ENCODE data around the gene EXOC7. TPM values are rescaled to one million over a fixed set of nuclear protein-coding genes. Genes with fewer than 3 reads are reported as not detected.

EXOC7 gene
- total RNA-seq, 4 donors from 2014 or later: 88.0 to 143 (median 105) TPM

DNA sequence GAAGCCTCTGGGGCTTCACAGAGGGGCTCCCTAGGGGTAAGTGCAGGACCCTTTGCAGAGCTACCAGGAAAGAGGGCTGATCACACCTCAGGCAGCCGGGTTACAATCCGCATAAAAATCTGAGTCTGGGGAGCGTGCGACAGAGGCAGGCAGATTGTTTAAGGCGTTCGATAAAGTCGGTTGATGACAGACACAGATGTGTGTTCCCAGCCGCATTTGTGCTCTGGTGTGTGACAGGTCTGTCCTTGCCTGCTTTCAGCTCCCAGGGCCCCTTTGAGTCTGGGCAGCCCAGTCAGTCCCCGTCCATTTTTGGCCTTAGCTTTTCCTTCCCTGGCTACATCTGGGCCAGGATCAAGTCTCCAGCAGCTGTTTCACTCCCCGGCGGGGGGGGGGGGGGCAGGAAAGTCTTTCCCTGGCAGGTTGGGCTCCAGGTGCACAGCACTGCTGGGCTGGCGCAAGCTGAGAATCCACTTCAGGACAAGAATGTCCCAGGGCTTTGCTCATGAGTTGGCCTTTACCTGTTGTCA, 25.9 kb downstream of the EXOC7 start:
- Histone ChIP-seq H3K36me3 (no peaks in the 10 kb centered on the region), H3K27ac (no peak overlapping the region), H3K9me3 (no peaks in the 10 kb centered on the region), H3K4me3 (no peak overlapping the region), H3K4me1 (peaks cover 18 to 38% (median 33%) of the 10 kb centered on the region in 4 donors), H3K27me3 (peaks cover 73% of the 10 kb centered on the region)
- WGBS, 2 donors (ENCODE audit: low coverage in 1 of 2): 23 to 24% methylated on average over 6 to 12 of the region's 12 CpGs
- intact Hi-C loops (cut with DNase I; ENCODE audit: low total_unique reads): loop anchor here (10.0 kb wide), 1 partner anchor 63 kb away; no protein-coding TSS in a partner anchor
- in situ Hi-C loops (cut with MboI; ENCODE audit: low pct_ligation_motif_present in 1 of 4, low pct_unique_long_range_greater_than_20kb in 1 of 4, low sequenced_read_pairs in 3 of 4): no loop called here
- TF ChIP-seq, protein P1, sequence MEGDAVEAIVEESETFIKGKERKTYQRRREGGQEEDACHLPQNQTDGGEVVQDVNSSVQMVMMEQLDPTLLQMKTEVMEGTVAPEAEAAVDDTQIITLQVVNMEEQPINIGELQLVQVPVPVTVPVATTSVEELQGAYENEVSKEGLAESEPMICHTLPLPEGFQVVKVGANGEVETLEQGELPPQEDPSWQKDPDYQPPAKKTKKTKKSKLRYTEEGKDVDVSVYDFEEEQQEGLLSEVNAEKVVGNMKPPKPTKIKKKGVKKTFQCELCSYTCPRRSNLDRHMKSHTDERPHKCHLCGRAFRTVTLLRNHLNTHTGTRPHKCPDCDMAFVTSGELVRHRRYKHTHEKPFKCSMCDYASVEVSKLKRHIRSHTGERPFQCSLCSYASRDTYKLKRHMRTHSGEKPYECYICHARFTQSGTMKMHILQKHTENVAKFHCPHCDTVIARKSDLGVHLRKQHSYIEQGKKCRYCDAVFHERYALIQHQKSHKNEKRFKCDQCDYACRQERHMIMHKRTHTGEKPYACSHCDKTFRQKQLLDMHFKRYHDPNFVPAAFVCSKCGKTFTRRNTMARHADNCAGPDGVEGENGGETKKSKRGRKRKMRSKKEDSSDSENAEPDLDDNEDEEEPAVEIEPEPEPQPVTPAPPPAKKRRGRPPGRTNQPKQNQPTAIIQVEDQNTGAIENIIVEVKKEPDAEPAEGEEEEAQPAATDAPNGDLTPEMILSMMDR (IDR thresholded peaks at IDR 0.05): no peak
- TF ChIP-seq EP300 (IDR thresholded peaks at IDR 0.05; ENCODE audit: low read depth) (no peak), POLR2A (IDR thresholded peaks at IDR 0.05) (no peak), POLR2AphosphoS5 (IDR thresholded peaks at IDR 0.05) (no peak)
- DNase-seq: no peak

DNA sequence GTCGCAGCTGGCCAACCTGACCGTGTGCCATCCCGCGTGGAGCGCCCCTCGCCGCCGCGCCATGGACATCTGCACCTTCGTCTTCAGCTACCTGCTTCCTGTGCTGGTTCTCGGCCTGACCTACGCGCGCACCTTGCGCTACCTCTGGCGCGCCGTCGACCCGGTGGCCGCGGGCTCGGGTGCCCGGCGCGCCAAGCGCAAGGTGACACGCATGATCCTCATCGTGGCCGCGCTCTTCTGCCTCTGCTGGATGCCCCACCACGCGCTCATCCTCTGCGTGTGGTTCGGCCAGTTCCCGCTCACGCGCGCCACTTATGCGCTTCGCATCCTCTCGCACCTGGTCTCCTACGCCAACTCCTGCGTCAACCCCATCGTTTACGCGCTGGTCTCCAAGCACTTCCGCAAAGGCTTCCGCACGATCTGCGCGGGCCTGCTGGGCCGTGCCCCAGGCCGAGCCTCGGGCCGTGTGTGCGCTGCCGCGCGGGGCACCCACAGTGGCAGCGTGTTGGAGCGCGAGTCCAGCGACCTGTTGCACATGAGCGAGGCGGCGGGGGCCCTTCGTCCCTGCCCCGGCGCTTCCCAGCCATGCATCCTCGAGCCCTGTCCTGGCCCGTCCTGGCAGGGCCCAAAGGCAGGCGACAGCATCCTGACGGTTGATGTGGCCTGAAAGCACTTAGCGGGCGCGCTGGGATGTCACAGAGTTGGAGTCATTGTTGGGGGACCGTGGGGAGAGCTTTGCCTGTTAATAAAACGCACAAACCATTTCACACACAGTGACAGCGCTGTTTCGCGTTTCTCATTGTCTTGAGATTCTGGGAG, 26.6 kb downstream of the EXOC7 start:
- peak overlapping the region in 1 of 4 donors; percentile 6 for H3K4me3 ChIP-seq
- in situ Hi-C loops (cut with MboI; ENCODE audit: low pct_ligation_motif_present in 1 of 4, low pct_unique_long_range_greater_than_20kb in 1 of 4, low sequenced_read_pairs in 3 of 4) (no loop called here), intact Hi-C loops (cut with DNase I; ENCODE audit: low total_unique reads) (loop anchor here (10.0 kb wide), 1 partner anchor 62 kb away; no protein-coding TSS in a partner anchor)
- peaks cover 18 to 38% (median 33%) of the 10 kb centered on the region in 4 donors for H3K4me1 ChIP-seq
- H3K27me3 ChIP-seq: peaks cover 73% of the 10 kb centered on the region
- no peaks in the 10 kb centered on the region for H3K9me3 ChIP-seq
- 0 to 9% methylated on average over 1 to 79 of the region's 82 CpGs for WGBS, 2 donors (ENCODE audit: low coverage in 1 of 2)
- no peak for DNase-seq
- no peak for TF ChIP-seq POLR2AphosphoS5 (IDR thresholded peaks at IDR 0.05)
- H3K27ac ChIP-seq: no peak overlapping the region
- H3K36me3 ChIP-seq: no peaks in the 10 kb centered on the region

DNA sequence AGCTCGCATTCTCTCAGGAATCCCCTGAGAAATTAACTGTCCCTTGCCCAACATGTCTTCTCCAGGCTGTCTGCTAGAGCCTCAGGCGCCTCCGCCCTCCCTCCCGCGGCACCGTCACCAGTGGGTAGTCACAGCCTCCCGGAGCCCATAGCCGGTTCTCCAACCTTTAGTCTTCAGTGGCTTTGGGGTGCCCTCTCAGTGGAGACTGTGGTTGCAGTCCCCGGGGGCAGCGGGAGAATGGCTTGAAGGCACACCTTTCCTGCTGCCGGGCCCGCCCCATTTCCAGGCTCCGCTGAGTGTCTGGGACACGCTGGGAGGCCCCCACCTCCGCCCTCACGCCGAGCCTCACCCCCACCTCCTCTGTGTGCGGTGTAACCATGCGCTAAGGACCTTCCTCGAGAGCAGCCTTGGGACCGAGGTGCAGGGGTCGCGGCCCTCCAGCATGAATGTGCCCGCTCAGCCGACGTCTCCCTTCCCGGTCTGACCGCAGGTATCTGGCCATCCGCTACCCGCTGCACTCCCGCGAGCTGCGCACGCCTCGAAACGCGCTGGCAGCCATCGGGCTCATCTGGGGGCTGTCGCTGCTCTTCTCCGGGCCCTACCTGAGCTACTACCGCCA, 27.3 kb downstream of the EXOC7 start:
- 9% methylated on average over 41 of the region's 41 CpGs; no CpG with 5 or more reads in 1 of the 2 donors for WGBS, 2 donors (ENCODE audit: low coverage in 1 of 2)
- DNase-seq: no peak
- Histone ChIP-seq H3K27ac (no peak overlapping the region), H3K4me1 (peaks cover 22 to 42% (median 37%) of the 10 kb centered on the region in 4 donors), H3K4me3 (peak overlapping the region in 2 of 4 donors; percentile 6 to 13), H3K9me3 (no peaks in the 10 kb centered on the region), H3K36me3 (no peaks in the 10 kb centered on the region), H3K27me3 (peaks cover 73% of the 10 kb centered on the region)
- in situ Hi-C loops (cut with MboI; ENCODE audit: low pct_ligation_motif_present in 1 of 4, low pct_unique_long_range_greater_than_20kb in 1 of 4, low sequenced_read_pairs in 3 of 4) (no loop called here), intact Hi-C loops (cut with DNase I; ENCODE audit: low total_unique reads) (loop anchor here (10.0 kb wide), 1 partner anchor 61 kb away; no protein-coding TSS in a partner anchor)
- TF ChIP-seq, protein P1 (IDR thresholded peaks at IDR 0.05): no peak
- TF ChIP-seq POLR2A (IDR thresholded peaks at IDR 0.05): no peak
- TF ChIP-seq EP300 (IDR thresholded peaks at IDR 0.05; ENCODE audit: low read depth): no peak

DNA sequence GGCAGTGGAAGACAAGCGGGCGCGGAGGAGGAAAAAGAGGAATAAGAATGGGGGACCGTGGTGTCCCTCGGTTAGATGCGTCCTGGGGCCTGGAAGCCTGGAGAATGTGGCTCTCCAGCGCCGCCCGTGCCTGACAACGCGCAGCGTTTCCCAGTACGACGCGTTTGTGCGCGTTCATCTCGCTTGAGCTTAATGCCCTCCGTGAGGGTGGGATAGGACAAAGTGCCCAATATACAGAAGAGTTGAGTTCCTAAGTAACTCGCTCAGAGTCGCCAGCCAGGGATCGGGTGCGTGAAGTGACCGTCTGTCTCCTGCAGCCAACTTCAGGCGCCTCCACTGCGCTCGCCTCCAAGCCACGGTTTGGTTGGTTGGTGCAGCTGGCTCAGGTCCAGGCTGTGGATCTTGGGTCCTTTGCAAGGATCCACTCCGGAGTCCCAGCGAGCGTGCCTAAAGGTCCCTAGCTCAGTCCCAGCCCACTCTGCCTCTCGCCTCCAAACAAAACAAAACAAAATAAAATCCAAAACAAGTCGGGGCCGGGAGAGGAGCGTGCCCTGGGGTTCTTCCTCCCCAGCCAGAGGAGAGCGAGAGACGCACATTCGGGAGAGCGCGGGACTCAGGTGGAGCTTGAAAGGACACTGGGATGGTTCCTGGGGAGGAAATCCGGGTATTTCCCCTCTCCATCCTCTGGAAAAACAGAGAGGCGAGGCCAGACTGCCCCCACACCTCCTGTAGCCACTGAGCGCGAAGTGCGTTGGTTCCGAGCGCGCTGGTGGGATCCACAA, 28.0 kb downstream of the EXOC7 start:
- Histone ChIP-seq H3K4me1 (peaks cover 29 to 49% (median 42%) of the 10 kb centered on the region in 4 donors), H3K36me3 (no peaks in the 10 kb centered on the region), H3K27me3 (peaks cover 72% of the 10 kb centered on the region), H3K27ac (peak overlapping the region in 1 of 4 donors; percentile 58), H3K4me3 (peak overlapping the region in 2 of 4 donors; percentile 13 to 27), H3K9me3 (no peaks in the 10 kb centered on the region)
- intact Hi-C loops (cut with DNase I; ENCODE audit: low total_unique reads): loop anchor here (10.0 kb wide), 1 partner anchor 61 kb away; no protein-coding TSS in a partner anchor
- WGBS, 2 donors (ENCODE audit: low coverage in 1 of 2): 0 to 8% methylated on average over 3 to 48 of the region's 48 CpGs
- DNase-seq: no peak
- TF ChIP-seq POLR2A (IDR thresholded peaks at IDR 0.05): no peak
- TF ChIP-seq POLR2AphosphoS5 (IDR thresholded peaks at IDR 0.05): no peak
- TF ChIP-seq, protein P1 (IDR thresholded peaks at IDR 0.05): peak in 3 of 5 experiments; percentile 12 to 18 (median 14)
- in situ Hi-C loops (cut with MboI; ENCODE audit: low pct_ligation_motif_present in 1 of 4, low pct_unique_long_range_greater_than_20kb in 1 of 4, low sequenced_read_pairs in 3 of 4): no loop called here
